Pancreas (tissue), 10 donors: Measurements from ENCODE around the gene IL1RAPL2. TPM values are rescaled to one million over a fixed set of nuclear protein-coding genes. Genes with fewer than 3 reads are reported as not detected.

Experiments
- ATAC-seq, 4 donors: fragments of 200-7000 bp; cut with Tn5 transposase; one replicate each; pipeline versions ENCODE4 v1.8.0 to v1.9.1; 2020; ENCODE audit warnings: mild to moderate bottlenecking in 4 of 4, moderate library complexity in 4 of 4
- DNase-seq, 6 donors: peaks; one replicate each; pipeline ENCODE4 v3.0.0-alpha.2; 2020
- FAIRE-seq: peaks from 2 replicates; lab custom pipeline; 2012; peaks lifted over from hg19 to GRCh38; lab: Jason Lieb, UNC
- H3K27ac ChIP-seq, 4 donors: fragments of 200-600 bp; sonication (generic); 1 replicate in 3 of 4; 2 replicates in 1 of 4; pipeline versions ENCODE4 v1.5.0 to v1.8.0; 2020
- H3K27me3 ChIP-seq, 4 donors: fragments of 200-600 bp; one replicate each; pipeline ENCODE4 v1.8.0; 2021
- H3K36me3 ChIP-seq, 3 donors: fragments of 200-600 bp; sonication (generic) in 1 of 3; one replicate each; pipeline versions ENCODE4 v1.5.0 to v1.8.0; 2020 to 2021
- H3K4me1 ChIP-seq, 3 donors: fragments of 200-600 bp; one replicate each; pipeline ENCODE4 v1.8.0; 2021
- H3K4me3 ChIP-seq, 4 donors: fragments of 200-600 bp; sonication (generic) in 2 of 4; one replicate each; pipeline versions ENCODE4 v1.5.0 to v1.8.0; 2020 to 2021
- H3K9me3 ChIP-seq, 4 donors: fragments of 200-600 bp; one replicate each; pipeline ENCODE4 v1.8.0; 2021
- WGBS, 2 donors: extraction: QIAGEN DNeasy Blood & Tissue Kit; methylation state at CpG; one replicate each; pipeline ENCODE4 v1.1.7; 2013; 5-methylcytosine and 5-hydroxymethylcytosine counted together
- intact Hi-C, 3 donors: fragments of 100-400 bp; cut with DNase I; formaldehyde crosslinking; loops; one replicate each; pipeline versions ENCODE4 v1.11.1 to v1.14.2; 2022
- polyA plus RNA-seq, 2 donors: library from polyadenylated mRNA; stranded (reverse); fragments of 200-250 nt; gene quantifications; one replicate each; pipeline ENCODE4 v1.2.3, GENCODE V29; 2013
- total RNA-seq, 6 donors: library from RNA; stranded (reverse); fragmentation: NEBNext Ultra II Directional in 4 of 6; extraction: Animal tissue kit (Norgen Biotek cat#: 25700) in 4 of 6; gene quantifications; one replicate each; pipeline versions ENCODE4 v1.2.1 to v1.2.4, GENCODE V29; 2021 to 2023
- TF ChIP-seq, protein P1 (sequence below), 4 donors: fragments of 200-600 bp; sonication (generic) in 3 of 4; IDR thresholded peaks; one replicate each; pipeline versions ENCODE4 v1.5.0 to v1.8.0; 2021; ENCODE audit warnings: antibody characterized with exemption in 4 of 4
- donor health status: healthy with polysubstance abuse.
- donor health status: DM: no; HTN: no; CAD: no; lungs with moderate emphysema.
- donor health status: DM: no; HTN: no; CAD: no.
- donor health status: control.
- donor health status: control.
- donor health status: Bipolar disorder and iron deficiency.
- donor health status: DM: yes; HTN: yes; CAD: no.
- donor health status: DM: no; HTN: no; CAD: no.
- donor health status: DM: no; HTN: no; CAD: no.
- donor health status: DM: yes; HTN: yes; CAD: no.

Gene IL1RAPL2
- total and polyA plus RNA-seq, 8 donors, result 0.09 TPM; not detected in 7

DNA sequence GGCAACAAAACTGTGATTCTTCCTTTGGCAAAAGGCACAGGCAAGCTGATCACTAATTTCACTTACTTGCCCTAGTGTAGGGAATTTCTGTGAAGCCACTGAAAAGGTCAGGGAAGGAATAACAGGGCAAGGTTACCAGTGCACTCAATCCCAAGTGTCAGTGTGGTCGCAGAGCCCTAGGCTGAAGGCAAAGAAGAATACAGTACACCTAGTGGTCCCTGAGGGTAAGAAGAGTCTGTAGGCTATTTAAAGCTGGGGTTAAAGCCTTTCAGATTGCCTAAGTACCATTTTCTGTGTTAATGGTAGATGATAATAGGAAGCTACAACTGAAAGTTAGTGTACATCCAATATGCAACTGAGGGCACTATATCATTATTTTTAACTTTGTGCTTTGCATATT, 1082.7 kb downstream of the IL1RAPL2 start:
- WGBS, 2 donors, result 70 to 86% methylated on average over 1 of the region's 1 CpG
- no peaks in the 10 kb centered on the region for H3K4me1 ChIP-seq
- TF ChIP-seq, protein P1, sequence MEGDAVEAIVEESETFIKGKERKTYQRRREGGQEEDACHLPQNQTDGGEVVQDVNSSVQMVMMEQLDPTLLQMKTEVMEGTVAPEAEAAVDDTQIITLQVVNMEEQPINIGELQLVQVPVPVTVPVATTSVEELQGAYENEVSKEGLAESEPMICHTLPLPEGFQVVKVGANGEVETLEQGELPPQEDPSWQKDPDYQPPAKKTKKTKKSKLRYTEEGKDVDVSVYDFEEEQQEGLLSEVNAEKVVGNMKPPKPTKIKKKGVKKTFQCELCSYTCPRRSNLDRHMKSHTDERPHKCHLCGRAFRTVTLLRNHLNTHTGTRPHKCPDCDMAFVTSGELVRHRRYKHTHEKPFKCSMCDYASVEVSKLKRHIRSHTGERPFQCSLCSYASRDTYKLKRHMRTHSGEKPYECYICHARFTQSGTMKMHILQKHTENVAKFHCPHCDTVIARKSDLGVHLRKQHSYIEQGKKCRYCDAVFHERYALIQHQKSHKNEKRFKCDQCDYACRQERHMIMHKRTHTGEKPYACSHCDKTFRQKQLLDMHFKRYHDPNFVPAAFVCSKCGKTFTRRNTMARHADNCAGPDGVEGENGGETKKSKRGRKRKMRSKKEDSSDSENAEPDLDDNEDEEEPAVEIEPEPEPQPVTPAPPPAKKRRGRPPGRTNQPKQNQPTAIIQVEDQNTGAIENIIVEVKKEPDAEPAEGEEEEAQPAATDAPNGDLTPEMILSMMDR (IDR thresholded peaks at IDR 0.05), result no peak
- no peak for DNase-seq
- no peak overlapping the region for H3K4me3 ChIP-seq
- no peaks in the 10 kb centered on the region for H3K9me3 ChIP-seq
- FAIRE-seq, result no peak
- H3K36me3 ChIP-seq, result no peaks in the 10 kb centered on the region
- no peak overlapping the region for H3K27ac ChIP-seq
- intact Hi-C loops, result no loop called here
- H3K27me3 ChIP-seq, result peaks cover 0 to 4% (median 0%) of the 10 kb centered on the region in 4 donors
- ATAC-seq, result no peak

DNA sequence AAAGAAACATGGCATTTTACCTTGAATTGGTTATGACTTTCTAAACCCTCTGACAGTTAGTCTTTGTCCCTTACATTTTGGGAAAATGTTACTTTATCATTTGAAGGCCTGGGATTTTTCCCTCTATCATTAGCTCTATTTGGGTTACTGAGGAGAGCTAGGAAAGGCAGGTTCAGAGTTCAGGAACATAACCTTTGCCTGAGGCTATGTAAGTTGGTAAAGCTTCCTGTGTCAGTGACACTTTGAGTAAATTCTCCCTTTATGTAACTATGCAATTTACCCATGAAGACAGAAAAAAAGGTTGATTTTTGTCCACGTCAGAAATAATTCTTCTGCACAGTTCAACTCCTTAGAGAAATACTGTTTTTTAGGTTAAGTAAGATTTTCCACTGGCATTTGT, 1084.6 kb downstream of the IL1RAPL2 start:
- FAIRE-seq, result no peak
- intact Hi-C loops, result no loop called here
- 21 to 29% methylated on average over 1 of the region's 1 CpG for WGBS, 2 donors

DNA sequence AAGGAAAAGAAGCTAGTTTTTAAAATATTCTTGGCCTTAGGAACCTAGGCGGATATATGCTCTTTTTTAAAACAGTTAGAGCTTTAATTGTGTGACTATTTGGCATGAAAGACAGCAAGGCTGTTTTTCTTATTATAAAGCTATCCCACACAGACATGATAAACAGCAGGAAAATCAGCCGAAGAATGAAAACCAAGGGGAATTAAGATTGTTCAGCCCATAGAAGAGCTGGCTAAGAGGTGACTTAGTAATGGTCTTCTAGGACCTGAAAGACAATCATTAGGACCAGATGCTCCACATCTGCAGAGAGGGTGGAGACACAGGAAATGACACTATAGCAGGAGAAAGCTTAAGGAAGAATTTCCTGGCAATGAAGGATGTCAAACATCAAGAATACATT, 1085.0 kb downstream of the IL1RAPL2 start:
- no peak for ATAC-seq
- intact Hi-C loops, result no loop called here
- Histone ChIP-seq H3K36me3 (no peaks in the 10 kb centered on the region), H3K27me3 (peaks cover 0 to 8% (median 0%) of the 10 kb centered on the region in 4 donors), H3K4me3 (no peak overlapping the region), H3K27ac (no peak overlapping the region), H3K9me3 (no peaks in the 10 kb centered on the region), H3K4me1 (no peaks in the 10 kb centered on the region)
- 75 to 77% methylated on average over 2 of the region's 2 CpGs for WGBS, 2 donors
- TF ChIP-seq, protein P1 (IDR thresholded peaks at IDR 0.05), result no peak
- no peak for FAIRE-seq
- DNase-seq, result no peak

More for the DNA sequence above, 1084.6 kb downstream of the IL1RAPL2 start:
- no peak for ATAC-seq
- H3K4me3 ChIP-seq, result no peak overlapping the region
- no peaks in the 10 kb centered on the region for H3K4me1 ChIP-seq
- DNase-seq, result no peak
- no peaks in the 10 kb centered on the region for H3K9me3 ChIP-seq
- no peaks in the 10 kb centered on the region for H3K36me3 ChIP-seq
- peaks cover 0 to 8% (median 0%) of the 10 kb centered on the region in 4 donors for H3K27me3 ChIP-seq
- TF ChIP-seq, protein P1 (IDR thresholded peaks at IDR 0.05), result no peak
- no peak overlapping the region for H3K27ac ChIP-seq

DNA sequence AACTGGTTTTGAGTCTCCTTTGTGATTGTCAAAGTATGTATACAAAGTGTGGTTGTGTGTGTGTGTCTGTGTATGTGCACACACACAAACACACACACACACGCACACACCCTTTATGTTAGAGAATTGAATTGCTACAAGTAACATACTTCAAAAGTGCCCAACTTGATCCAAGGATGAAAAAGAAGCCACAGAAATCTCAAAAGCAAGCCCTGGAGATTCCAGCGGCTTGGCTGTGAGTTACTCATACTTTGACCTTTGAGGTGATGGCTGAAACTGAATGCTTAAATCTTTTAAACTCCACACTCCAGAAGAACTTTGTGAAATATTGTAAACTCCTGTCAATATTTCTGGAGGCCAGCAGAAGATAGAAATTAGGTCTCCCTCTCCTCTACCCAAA, 1087.9 kb downstream of the IL1RAPL2 start:
- DNase-seq, result no peak
- 73 to 76% methylated on average over 2 of the region's 2 CpGs for WGBS, 2 donors
- no peak for FAIRE-seq
- no peak overlapping the region for H3K27ac ChIP-seq
- no peak for ATAC-seq
- H3K27me3 ChIP-seq, result peaks cover 0 to 18% (median 0%) of the 10 kb centered on the region in 4 donors
- H3K4me3 ChIP-seq, result no peak overlapping the region
- intact Hi-C loops, result no loop called here
- TF ChIP-seq, protein P1 (IDR thresholded peaks at IDR 0.05), result no peak
- no peaks in the 10 kb centered on the region for H3K4me1 ChIP-seq
- H3K36me3 ChIP-seq, result no peaks in the 10 kb centered on the region
- no peaks in the 10 kb centered on the region for H3K9me3 ChIP-seq

DNA sequence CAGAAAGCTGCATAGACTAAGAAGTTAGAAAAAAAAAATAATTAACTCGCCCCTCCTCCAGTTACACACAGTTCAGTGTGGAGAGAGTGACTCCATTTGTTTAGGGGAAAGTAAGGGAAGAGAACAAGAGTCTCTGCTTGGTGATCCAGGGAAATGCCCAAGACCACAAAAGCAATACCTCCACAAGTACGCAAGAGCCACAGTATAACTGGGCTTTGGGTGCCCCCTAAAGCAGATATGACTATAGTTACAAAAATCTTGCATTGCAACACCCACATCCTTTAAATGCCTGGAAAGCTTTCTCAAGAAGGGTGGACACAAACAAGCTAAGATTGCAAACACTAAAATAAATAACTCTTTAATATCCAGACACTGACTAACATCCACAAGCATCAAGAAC, 1092.1 kb downstream of the IL1RAPL2 start:
- TF ChIP-seq, protein P1 (IDR thresholded peaks at IDR 0.05), result no peak

More for the DNA sequence above, 1092.1 kb downstream of the IL1RAPL2 start:
- no peaks in the 10 kb centered on the region for H3K9me3 ChIP-seq
- DNase-seq (no peak), ATAC-seq (no peak), FAIRE-seq (no peak)
- WGBS, 2 donors, result 70 to 77% methylated on average over 2 of the region's 2 CpGs
- H3K4me3 ChIP-seq, result no peak overlapping the region
- H3K27me3 ChIP-seq, result peaks cover 0 to 14% (median 0%) of the 10 kb centered on the region in 4 donors
- no peak overlapping the region for H3K27ac ChIP-seq
- intact Hi-C loops, result no loop called here
- no peaks in the 10 kb centered on the region for H3K4me1 ChIP-seq
- no peaks in the 10 kb centered on the region for H3K36me3 ChIP-seq
